Measurements from ENCODE around the gene SULT1E1.

SULT1E1 gene

DNA sequence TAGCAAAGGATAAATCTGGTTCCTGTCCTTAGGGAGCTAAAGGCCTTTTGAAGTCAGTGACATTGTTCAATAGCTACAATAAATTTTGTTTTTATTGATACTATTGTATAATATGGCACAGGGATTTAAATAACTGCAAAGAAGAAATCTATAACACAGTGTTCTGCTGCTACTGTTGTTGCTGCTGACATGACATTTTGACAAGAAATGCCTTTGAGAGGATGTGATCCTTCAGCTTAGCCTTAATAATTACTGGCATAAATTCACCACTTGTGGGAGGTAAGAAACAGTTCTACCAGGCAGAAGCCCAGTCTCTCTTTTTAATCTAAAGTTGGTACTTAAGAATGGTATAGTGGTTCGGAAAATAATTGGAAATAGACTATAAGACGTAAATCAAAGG is 4.1 kb downstream of the SULT1E1 start:
- no peak for TF ChIP-seq CTCF (IDR thresholded peaks at IDR 0.05; ENCODE audit: low read depth, low read length, missing control alignments)
- in situ Hi-C loops (cut with HindIII; ENCODE audit: low sequenced_read_pairs): no loop called here
- H3K4me3 ChIP-seq (ENCODE audit: low read depth, low read length): no peak overlapping the region
- no peak for DNase-seq (ENCODE audit: low read depth)

DNA sequence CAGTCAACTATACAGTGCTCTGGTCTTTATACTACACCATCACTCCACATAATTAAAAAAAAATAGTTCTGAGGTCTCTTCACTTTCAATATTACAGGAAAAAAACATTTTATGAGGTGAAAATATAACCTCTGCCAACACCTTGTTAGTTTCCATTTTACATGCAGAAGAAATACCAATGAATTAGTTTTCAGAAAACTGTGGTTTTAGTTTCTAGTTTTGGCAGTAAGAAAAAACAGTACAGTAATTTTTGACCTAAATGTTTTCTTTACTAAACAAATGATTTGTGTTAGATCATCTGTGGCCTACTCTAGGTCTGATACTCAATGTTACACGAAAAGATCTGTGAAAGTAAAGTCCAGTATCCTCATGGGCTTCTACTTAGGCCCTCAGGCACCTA is 10.0 kb downstream of the SULT1E1 start:
- in situ Hi-C loops (cut with HindIII; ENCODE audit: low sequenced_read_pairs): no loop called here

GRCh38 chr4:69849297-69849696 is 10.6 kb downstream of the SULT1E1 start:
- no peak for DNase-seq (ENCODE audit: low read depth)
- no peak overlapping the region for H3K4me3 ChIP-seq (ENCODE audit: low read depth, low read length)
- in situ Hi-C loops (cut with HindIII; ENCODE audit: low sequenced_read_pairs): no loop called here
- no peak for TF ChIP-seq CTCF (IDR thresholded peaks at IDR 0.05; ENCODE audit: low read depth, low read length, missing control alignments)

More for the DNA sequence above, 10.0 kb downstream of the SULT1E1 start:
- no peak overlapping the region for H3K4me3 ChIP-seq (ENCODE audit: low read depth, low read length)
- DNase-seq (ENCODE audit: low read depth): no peak
- TF ChIP-seq CTCF (IDR thresholded peaks at IDR 0.05; ENCODE audit: low read depth, low read length, missing control alignments): no peak

DNA sequence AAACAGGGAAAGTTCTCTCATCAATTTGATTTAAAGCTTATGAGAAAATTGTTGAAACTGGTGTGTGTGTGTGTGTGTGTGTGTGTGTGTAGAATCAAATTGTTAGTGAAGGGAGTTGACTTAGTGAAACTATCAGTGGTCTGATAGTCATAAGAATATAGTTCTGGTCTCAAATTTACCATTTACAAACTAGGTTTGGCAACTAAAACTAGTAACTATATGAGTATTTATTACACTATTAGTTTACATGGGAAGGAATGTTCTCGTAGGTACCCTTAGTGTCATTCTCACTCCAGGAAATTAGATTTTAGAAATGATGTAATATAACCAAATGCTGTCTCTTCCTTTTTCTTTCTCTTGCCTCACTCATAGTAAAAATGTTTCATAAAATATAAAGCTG is 11.9 kb downstream of the SULT1E1 start:
- no peak for DNase-seq (ENCODE audit: low read depth)
- TF ChIP-seq CTCF (IDR thresholded peaks at IDR 0.05; ENCODE audit: low read depth, low read length, missing control alignments): no peak
- in situ Hi-C loops (cut with HindIII; ENCODE audit: low sequenced_read_pairs): no loop called here
- no peak overlapping the region for H3K4me3 ChIP-seq (ENCODE audit: low read depth, low read length)

DNA sequence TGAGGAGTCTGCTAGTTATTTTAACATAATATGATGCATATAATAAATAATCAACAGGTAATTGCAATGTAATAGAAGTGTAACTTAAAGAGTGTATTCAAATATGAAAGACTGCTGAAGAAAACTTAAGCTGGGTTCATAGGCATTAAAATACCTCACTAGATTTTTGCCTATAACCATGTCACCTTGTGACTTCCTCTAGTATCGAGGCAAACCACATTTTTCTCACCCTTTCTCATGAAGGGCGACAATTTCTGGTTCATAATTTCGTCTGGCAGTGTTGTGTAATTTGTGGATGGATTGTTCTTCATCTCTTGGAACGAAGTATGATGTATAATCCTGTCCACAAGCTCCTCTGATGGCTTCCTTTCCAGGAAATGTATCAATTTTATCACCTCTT is 16.0 kb downstream of the SULT1E1 start:
- in situ Hi-C loops (cut with HindIII; ENCODE audit: low sequenced_read_pairs): no loop called here
- no peak for DNase-seq (ENCODE audit: low read depth)
- H3K4me3 ChIP-seq (ENCODE audit: low read depth, low read length): no peak overlapping the region
- no peak for TF ChIP-seq CTCF (IDR thresholded peaks at IDR 0.05; ENCODE audit: low read depth, low read length, missing control alignments)

- DNase-seq (ENCODE audit: low read depth): no peak
- no peak overlapping the region for H3K4me3 ChIP-seq (ENCODE audit: low read depth, low read length)
- no peak for TF ChIP-seq CTCF (IDR thresholded peaks at IDR 0.05; ENCODE audit: low read depth, low read length, missing control alignments)
- in situ Hi-C loops (cut with HindIII; ENCODE audit: low sequenced_read_pairs): no loop called here
Observed at GRCh38 chr4:69843301-69843700, 16.6 kb downstream of the SULT1E1 start.

DNA sequence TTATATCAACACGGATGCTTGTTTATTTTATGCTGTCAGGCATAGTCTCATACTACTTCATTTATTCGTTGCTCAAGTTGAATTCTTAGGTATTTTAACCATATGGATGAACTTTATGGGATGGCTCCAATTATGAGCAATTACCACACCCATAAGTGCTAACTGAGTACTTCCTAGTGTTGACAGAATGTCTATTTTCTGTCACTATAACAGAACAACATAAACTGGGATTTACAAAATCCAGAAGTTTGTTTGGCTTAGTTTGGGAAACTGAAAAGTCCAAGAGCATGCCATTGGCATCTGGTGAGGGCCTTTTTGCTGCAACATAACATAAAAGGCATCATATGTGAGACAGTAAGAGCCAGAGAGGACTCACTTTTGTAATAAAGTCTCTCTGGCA is 21.0 kb downstream of the SULT1E1 start:
- in situ Hi-C loops (cut with HindIII; ENCODE audit: low sequenced_read_pairs): no loop called here
- no peak for DNase-seq (ENCODE audit: low read depth)
- TF ChIP-seq CTCF (IDR thresholded peaks at IDR 0.05; ENCODE audit: low read depth, low read length, missing control alignments): no peak
- H3K4me3 ChIP-seq (ENCODE audit: low read depth, low read length): no peak overlapping the region

Measured in astrocyte of the cerebellum (primary cell).